Middle frontal gyrus (tissue), 1 donor: ENCODE results near the gene ZSWIM5.
"Not testable (repeated sequence)": the region's sequence is repeated elsewhere in the genome, so short reads cannot be mapped to it uniquely, and the experiment has no call there.

ENCODE experiments used
- DNase-seq: peaks from one replicate; pipeline ENCODE4 v3.0.0-alpha.2; 2015; ENCODE audit warnings: low spot score; ENCODE audit errors: extremely low spot score

The ZSWIM5 gene

GRCh38 chr1:45205011-45205909 is 1.1 kb downstream of the ZSWIM5 start:
- DNase-seq = no peak

GRCh38 chr1:45200906-45201500 is 5.4 kb downstream of the ZSWIM5 start:
- no peak for DNase-seq

- no peak for DNase-seq
Measured at GRCh38 chr1:45200435-45200834, 6.0 kb downstream of the ZSWIM5 start.

GRCh38 chr1:45198185-45198584 is 8.2 kb downstream of the ZSWIM5 start:
- no peak for DNase-seq

GRCh38 chr1:45196863-45197262 is 9.5 kb downstream of the ZSWIM5 start:
- DNase-seq = no peak

GRCh38 chr1:45191418-45191783 is 15.0 kb downstream of the ZSWIM5 start:
- no peak for DNase-seq

- no peak for DNase-seq
Measured at GRCh38 chr1:45187725-45188124, 18.7 kb downstream of the ZSWIM5 start.

- not testable (repeated sequence) for DNase-seq
Measured at GRCh38 chr1:45179918-45180519, 26.4 kb downstream of the ZSWIM5 start.

GRCh38 chr1:45177452-45177851 is 29.0 kb downstream of the ZSWIM5 start:
- DNase-seq = no peak

- DNase-seq = no peak
Measured at GRCh38 chr1:45172764-45173163, 33.6 kb downstream of the ZSWIM5 start.

GRCh38 chr1:45172005-45172404 is 34.4 kb downstream of the ZSWIM5 start:
- DNase-seq = no peak

- DNase-seq = no peak
Measured at GRCh38 chr1:45171575-45171974, 34.8 kb downstream of the ZSWIM5 start.

- no peak for DNase-seq
Measured at GRCh38 chr1:45170151-45170742, 36.2 kb downstream of the ZSWIM5 start.

GRCh38 chr1:45167947-45168346 is 38.5 kb downstream of the ZSWIM5 start:
- not testable (repeated sequence) for DNase-seq

GRCh38 chr1:45164307-45164706 is 42.1 kb downstream of the ZSWIM5 start:
- not testable (repeated sequence) for DNase-seq

GRCh38 chr1:45163111-45163510 is 43.3 kb downstream of the ZSWIM5 start:
- DNase-seq = not testable (repeated sequence)

GRCh38 chr1:45162041-45163035 is 44.1 kb downstream of the ZSWIM5 start:
- DNase-seq = not testable (repeated sequence)

GRCh38 chr1:45155957-45156356 is 50.4 kb downstream of the ZSWIM5 start:
- DNase-seq = no peak

GRCh38 chr1:45155423-45155822 is 51.0 kb downstream of the ZSWIM5 start:
- DNase-seq = no peak

GRCh38 chr1:45152126-45152525 is 54.3 kb downstream of the ZSWIM5 start:
- no peak for DNase-seq
